Stimulated activated CD4-positive, alpha-beta T cell treated with anti-CD3 and anti-CD28 coated beads, Interleukin-4, amount 100 ng/mL, for 24 hours (primary cell): ENCODE data around the gene NXPH3.

ENCODE experiments used
- DNase-seq: peaks from one replicate; pipeline ENCODE4 v3.0.0-alpha.2; 2020

NXPH3 gene

DNA sequence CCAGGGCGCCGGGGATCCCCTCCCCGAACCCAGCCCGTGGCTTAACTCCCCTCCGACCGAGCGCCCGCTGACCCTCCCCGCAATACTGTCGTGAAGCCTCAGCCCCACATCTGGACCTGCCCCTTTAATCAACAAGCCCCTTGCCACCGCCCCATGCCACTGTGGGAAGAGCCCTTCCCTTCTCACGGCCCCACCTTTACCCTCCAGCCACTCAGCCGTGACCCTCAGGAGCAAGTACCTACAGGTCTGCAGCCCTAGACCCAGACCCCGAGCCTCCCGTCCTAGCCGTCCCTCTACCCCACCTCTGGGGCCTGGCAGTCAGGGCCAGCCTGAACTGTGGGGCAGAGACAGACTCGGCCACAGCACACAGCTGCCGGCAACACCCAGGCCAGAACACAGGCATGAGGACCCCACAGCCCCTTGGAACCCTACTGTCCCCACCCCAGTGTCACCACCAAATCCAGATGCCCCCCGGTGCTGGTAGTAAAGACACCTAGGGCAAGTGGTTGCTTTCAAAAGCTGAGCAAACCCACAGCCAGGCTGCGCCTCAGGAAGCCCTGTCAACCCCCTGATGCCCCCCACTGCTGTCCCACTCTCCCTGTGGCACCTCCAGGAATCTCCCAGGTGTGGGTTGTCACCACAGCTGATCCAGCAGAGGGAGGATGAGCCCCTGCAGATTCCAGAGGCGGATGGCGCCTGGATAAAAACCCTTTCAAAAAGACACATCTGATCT is 1.4 kb downstream of the NXPH3 start:
- DNase-seq, result no peak

DNA sequence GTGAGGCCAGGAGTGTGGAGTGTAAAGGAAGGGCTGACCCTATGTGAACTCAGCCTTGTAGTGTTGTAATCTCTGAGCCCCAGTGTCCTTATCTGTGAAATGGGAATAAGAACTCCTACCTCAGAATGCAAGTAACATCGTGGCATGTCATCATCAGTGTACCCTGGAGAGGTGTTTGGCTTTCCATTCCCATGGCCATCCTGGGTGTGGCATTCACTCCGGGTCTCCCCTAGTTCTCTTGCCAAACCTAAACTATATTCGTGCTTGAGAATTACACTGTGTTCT is 1.9 kb downstream of the NXPH3 start:
- no peak for DNase-seq

DNA sequence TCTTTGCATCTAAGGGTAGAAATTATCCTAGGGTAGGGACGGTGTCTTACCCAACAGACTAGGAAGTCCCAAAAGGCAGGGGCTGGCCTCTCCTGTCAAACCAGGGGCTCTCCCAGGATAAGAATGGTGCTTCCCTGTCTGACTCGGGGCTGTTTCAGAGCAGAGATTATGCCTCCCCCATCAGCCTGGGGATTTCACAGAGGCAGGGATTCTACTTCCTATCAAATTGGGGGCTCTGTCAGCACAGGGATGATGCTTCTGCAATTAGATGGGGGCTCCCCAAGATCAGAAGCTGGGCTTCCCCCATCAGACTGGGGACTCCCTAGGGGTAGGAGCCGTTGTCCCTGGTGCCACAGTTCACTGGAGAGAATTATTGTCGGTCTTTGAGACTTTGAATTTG is 2.3 kb downstream of the NXPH3 start:
- no peak for DNase-seq

DNA sequence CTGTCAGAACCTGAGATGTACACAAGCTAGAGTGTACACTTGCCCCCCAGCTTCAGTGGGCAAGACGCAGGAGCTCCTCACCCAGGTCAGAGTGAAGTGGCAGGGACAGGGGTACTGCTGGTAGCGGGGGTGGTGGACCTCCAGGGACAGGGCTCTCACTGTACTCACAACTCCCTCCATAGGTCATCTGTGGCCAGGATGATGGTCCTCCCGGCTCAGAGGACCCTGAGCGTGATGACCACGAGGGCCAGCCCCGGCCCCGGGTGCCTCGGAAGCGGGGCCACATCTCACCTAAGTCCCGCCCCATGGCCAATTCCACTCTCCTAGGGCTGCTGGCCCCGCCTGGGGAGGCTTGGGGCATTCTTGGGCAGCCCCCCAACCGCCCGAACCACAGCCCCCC is 2.7 kb downstream of the NXPH3 start:
- no peak for DNase-seq

DNA sequence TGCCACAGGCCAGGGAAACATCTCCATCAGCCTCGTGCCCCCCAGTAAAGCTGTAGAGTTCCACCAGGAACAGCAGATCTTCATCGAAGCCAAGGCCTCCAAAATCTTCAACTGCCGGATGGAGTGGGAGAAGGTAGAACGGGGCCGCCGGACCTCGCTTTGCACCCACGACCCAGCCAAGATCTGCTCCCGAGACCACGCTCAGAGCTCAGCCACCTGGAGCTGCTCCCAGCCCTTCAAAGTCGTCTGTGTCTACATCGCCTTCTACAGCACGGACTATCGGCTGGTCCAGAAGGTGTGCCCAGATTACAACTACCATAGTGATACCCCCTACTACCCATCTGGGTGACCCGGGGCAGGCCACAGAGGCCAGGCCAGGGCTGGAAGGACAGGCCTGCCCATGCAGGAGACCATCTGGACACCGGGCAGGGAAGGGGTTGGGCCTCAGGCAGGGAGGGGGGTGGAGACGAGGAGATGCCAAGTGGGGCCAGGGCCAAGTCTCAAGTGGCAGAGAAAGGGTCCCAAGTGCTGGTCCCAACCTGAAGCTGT is 3.4 kb downstream of the NXPH3 start:
- DNase-seq, result no peak

DNA sequence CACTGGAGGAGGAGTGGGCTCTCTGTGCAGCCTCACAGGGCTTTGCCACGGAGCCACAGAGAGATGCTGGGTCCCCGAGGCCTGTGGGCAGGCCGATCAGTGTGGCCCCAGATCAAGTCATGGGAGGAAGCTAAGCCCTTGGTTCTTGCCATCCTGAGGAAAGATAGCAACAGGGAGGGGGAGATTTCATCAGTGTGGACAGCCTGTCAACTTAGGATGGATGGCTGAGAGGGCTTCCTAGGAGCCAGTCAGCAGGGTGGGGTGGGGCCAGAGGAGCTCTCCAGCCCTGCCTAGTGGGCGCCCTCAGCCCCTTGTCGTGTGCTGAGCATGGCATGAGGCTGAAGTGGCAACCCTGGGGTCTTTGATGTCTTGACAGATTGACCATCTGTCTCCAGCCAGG is 3.9 kb downstream of the NXPH3 start:
- no peak for DNase-seq

DNA sequence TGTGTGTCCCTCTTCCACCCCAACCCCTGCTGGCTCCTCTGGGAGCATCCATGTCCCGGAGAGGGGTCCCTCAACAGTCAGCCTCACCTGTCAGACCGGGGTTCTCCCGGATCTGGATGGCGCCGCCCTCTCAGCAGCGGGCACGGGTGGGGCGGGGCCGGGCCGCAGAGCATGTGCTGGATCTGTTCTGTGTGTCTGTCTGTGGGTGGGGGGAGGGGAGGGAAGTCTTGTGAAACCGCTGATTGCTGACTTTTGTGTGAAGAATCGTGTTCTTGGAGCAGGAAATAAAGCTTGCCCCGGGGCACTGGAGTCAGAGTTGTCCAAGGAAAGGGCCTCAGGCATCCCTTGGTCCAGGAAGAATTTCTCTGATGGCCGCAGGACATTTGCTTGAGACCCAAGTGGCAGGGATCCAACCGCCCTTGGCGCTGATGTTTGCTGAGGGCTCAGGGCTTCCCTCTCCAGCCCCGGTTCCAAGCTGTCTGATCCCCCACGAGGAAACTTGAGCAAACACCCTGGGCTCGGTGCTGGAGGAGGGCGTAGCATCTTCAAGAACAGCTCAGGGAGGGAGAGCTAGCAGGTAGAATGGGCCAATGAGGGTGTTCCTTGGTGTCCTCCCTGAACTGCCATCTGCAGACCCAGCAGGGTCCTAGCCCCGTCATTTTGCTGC is 4.5 kb downstream of the NXPH3 start:
- no peak for DNase-seq

DNA sequence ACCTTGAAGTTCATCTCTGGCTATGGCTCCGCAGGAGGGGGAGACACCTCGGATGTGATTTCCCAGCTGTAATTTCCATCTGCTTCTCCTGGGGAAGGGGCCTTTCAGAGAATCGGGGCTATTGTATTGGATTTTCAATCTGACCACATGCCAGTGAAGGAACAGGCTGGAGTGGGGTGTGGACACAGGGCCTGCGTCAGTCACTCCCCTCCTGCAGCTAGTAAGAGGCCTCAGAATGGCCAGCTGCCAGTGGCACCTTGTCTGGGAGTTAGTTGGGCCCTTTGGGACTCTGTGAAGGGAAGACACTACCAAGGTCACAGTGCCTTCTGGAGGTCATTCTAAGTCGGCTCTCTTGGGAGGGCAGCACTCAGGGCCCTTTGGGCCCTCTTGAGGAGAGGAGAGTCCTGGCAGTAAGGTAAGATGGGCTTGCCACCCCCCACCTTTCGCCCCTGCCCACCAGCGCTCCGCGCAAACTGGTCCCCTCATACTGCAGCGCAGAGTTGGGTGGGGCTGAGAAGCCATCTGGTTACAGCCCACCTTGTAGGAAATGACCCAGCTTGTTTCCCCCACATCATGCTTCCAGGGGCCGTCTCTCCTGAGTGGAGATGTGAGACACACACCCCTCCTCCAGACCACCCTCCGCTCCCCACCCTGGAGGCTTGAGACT is 5.4 kb downstream of the NXPH3 start:
- DNase-seq, result no peak

DNA sequence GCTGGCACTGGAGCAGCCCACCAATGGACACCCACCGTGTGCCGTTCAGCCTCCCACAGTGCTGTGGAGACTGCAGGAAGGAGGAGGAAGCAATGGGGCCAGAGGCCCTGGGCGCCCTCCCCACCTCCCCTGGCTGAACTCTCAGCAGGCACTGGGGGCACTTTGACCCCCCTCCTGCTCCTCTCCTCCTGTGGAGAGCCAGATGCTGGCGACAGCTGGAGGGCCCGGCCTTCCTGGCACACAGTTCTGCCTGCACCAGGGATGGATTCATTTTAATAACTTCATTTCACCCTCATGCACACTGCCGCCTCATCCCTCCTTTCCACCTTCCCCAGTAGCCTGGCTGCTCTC is 6.0 kb downstream of the NXPH3 start:
- DNase-seq, result no peak

DNA sequence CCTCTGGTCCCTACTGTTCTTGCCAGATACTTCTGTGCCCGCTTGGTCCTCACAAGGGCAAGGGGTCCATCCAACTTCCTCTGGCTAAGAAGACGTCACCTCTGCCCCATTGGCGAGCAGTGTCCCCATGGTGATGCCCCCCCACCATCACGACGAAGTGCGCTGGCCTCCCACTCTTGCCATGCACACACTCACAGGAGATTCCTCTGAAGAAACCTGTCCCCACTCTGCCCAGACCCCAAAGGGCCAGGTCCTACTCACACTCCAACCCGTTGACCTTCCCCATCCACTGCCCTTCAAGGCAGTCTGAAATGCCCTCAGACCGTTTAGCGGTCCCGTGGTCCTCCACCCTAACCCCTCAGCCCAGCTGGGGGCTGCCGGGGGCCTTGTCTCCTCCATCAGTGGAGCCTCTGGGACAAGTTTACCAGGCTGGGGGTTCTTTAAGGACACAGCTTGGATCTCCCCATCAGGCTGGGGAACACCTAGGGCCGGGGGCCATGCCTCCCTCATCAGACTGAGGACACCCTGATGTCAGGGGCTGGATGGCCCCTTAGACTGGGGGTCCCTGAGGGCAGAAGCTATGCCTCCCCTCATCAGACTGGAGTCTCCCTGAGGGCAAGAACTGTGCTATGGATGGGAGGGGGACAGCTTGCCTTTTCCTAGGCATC is 6.5 kb downstream of the NXPH3 start:
- DNase-seq, result no peak

DNA sequence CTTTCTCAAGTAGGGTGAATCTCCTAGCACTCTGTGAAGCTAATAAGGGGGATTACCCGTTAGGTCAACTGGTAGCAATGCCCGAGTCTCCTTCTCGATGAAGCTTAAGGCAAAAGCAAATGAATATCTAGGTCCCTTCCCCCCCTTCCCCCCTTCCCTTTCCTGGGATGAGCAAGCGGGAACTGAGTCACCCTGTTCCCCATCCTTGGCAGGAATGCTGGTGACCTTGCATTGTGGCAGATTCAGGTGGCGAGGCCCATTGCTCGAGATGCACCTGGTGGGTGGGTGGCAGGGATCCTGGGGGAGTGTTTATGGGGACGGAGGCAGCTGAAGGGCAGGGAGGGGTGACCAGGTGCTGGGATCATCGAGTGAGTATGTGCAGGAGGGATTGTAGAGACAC is 7.1 kb downstream of the NXPH3 start:
- no peak for DNase-seq

DNA sequence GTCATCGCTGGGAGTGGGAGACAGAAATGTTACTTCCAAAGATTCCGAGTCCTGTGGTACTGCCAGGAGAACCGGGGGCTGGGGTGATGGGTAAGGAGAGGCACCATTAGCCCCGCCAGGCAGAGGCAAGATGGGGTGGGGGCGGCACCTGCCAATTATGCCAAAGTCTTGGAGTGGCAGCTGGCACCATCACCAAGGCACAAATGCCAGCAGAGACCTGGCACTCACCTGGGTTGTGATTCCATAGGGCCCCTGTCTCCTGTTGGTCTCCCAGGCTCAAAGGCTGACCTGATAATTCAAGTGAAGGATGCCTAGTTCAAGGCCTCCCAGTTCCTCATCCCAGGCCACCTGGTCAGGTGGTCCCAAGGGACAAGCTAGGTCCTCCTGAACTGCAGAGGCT is 7.6 kb downstream of the NXPH3 start:
- no peak for DNase-seq

DNA sequence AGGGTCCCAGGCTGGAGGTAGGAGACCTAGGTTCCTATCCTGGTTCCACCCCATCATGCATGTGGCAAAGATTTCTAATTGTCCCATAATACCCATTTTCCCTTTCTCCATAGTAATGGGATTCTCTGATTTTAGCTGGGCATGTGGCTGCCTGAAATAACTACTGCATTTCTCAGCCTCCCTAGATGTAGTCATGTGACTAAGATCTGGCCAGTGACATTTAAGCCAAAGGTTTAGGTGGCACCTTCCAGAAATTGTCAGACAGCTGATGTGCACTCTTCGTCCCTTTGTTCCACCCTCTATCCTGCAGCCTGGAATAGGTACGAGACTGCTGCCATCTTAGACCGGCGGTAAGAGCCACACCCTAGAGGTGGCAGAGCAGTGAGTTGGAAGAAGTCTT is 8.2 kb downstream of the NXPH3 start:
- DNase-seq, result no peak

DNA sequence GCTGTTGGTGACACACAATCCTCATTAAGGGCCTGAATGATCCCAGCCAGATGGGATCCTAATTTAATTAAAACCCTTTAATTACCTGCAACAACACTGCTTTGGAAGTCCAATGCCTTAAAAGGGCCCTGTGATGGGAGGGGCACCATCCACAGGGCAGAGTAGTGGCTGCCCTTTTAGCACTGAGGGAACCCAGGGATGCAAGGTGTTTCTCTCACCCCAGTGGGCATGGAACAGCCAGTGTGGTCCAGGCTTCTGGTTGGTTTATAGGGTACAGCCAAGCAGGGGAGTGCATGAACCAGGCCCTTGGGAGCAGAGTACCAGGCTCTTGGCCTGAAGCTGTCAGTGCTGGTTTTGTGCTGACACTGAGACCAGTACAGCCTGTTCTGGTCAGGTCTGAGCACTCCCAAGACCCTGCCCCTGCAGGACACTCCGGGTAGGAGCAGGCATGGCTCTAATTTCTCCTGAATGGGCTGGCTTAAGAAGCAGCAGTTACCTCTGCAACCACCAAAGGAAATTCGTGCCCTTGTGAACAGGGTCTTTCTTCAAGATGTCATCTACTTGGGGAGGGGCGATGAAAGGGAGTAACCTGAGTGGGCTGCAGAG is 9.9 kb downstream of the NXPH3 start:
- no peak for DNase-seq

DNA sequence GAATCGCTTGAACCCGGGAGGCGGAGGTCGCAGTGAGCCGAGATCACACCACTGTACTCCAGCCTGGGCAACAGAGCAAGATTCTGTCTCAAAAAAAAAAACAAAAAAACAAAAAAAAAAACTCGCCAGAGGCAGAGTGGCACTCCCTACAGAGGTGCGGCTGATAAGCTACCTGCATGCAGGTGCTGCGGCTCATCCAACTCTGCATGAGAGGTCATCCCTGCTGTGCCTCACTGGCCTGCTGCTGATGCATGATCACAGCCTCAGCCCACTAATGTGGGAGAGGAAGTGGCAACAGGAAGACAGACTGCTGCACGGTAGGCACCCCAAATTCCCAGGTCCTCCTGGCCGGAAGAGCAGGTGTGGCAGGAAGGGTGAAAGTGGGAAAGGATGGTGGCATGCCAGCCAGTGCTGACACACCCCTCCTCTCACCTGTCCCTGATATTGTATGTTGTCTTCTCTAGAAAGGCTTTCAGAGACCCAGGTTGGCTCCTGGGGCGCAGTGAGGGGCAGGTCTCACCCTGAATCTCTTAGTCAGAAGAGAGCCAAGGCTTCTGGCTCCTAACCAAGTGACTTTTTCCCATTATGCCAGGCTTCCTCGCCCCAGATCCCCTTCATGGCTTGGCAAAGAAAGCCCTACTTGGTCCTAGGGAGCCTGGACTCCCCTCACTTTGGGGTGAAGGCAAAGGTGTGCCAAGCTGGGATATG is 11.8 kb downstream of the NXPH3 start:
- no peak for DNase-seq

DNA sequence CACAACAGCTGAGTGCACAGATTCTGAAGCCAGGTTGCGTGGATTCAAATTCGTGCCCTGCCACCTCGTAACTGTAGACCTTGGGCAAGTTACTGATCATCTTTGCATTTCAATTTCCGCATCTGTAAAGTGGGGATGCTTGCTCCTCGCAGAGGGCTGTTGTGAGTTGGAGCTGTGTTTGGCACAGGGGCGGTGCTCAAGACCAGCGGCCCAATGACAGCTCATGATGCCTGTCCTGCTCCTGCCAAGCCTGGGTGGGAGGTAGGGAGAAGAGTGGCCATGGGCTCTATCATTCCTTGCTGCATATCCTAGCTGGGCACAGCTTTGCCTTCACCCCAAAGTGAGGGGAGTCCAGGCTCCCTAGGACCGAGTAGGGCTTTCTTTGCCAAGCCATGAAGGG is 12.6 kb downstream of the NXPH3 start:
- no peak for DNase-seq

DNA sequence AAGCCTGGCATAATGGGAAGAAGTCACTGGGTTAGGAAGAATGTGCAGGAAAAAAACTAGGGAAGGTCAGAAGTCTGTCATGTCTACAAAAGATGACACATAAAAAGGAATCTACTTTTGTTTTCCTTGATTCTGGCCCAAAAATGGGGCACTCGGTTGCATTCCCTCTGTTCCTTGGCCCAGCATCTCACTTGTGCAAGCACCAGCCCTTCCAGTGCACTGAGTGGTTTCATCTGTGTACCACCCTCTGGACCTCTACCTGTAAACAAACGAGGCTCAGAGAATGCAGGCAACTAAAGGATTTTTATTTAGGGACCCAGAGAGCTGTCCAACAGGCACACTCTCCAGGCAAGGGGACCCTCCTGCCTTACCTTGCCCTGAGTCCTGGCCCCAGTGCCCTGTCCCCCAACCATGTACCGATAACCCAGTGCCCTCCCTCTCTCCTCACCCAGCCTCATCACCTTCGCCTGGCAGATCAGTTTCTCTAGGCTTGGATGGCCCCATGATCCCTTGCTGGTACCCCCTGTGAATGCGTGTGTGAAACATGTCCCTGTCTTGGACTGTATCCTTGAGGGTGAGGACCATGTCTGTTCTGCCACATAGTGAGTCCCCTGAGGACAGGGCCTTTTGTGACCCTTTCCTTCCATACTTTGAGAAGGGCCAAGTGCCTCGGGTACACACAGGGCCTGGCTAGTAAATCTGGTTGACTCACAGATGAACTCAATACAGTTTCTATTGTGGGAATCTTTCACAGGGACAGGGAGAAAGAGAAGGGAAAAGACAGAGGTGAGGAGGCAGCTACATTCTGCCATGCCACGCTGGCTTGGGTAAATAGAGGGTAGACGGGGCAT is 13.3 kb downstream of the NXPH3 start:
- no peak for DNase-seq

DNA sequence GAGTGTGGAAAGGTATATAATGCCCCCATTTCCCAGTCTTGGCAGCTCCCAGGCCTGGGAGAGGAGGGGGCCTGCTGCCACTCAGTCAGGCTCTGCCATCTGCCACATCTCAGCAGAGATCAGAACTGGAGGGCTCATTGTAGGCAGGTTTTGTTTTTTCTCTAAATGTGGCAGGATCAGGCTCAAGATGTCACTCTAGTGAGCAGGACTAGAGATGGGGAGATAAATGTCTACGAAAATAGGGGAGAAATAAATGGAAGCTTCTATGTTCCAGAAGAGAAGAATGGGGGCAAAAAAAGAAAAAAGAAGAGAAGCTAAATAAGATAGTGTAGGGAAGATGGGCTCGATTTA is 13.9 kb downstream of the NXPH3 start:
- DNase-seq, result no peak

DNA sequence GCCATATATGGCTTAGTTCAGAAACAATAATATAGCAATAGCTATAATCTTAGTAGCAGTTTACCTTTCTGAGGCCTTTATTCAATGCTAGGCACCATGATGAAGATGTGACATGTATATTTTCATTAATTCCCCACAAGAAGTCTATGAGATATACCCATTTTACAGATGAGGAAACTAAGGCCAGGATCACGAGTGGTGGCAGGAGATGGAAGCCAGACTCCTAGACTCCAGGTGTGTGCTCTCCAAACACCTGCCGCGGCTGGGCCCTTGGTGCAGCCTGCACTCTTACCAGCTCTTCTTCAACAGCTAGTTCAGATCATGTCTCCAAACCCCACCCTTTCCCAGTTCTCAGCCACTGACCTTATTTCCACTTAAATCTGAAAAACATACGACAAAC is 15.2 kb downstream of the NXPH3 start:
- no peak for DNase-seq

DNA sequence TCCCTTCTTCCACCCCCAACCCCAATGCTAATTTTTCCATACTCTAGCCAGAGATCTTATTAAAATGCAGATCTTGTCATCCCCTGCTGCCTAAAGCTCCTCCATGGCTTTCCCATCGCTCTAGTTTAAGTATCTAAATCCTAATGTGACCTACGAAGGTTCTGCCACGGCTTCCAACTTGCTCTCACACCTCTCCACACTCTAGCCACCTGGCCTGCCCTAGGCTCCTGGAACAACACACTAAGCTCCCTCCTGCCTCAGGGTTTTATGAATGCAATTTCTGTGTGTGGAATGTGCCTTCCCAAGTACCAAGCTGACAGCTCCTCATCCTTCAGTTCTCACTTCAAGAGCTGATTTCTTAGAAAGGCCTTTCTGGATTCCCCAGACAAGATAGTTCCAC is 16.6 kb downstream of the NXPH3 start:
- DNase-seq, result no peak

DNA sequence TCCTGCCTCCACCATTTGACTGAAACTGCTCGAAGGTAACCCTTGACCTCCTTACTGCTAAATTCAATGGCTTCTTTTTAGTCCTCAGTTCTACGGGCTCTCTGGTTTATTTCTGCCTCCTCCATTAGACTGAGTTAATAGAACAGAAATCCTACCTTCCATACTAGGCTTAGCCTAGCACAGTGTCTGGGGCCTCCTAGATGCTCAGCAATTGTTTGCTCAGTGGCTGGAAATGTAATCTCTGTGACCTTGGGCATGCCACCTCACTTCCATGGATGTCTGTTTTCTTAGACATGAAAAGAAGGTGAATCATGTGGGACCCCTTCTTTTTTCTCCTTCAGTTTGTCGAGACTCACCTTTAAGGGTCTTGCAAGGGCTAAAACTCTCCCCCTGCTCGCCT is 19.7 kb downstream of the NXPH3 start:
- DNase-seq, result no peak

DNA sequence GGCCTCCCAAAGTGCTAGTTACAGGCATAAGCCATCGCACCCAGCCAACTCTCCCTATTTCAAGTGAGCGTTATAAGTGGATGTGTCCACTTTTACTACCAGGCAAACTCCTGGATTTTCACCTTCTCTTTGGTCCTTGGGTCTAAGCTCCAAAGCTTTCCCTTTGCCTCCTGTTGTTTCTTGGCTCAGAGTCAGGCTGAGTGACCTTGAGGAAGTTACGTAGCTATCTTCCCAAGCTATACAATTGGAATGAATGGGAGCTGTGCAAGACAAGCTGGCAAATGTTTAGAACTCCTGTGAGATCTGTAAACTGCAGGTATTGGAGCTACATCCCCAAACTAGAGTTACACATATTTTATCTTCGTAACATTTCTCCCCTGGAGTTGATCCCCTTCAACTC is 20.3 kb downstream of the NXPH3 start:
- DNase-seq, result no peak
